Renal cortex interstitium (tissue), 11 donors: ENCODE results near the gene NDUFA13. TPM values are rescaled to one million over a fixed set of nuclear protein-coding genes. Genes with fewer than 3 reads are reported as not detected.

ENCODE experiments used
- DNase-seq, 11 donors: peaks; one replicate each; pipeline ENCODE4 v3.0.0-alpha.2; 2013; ENCODE audit warnings: low read depth in 9 of 11, low spot score in 4 of 11; ENCODE audit errors: extremely low read depth in 1 of 11
- polyA plus RNA-seq, 3 donors: library from polyadenylated mRNA; unstranded; fragments of 120-200 nt; gene quantifications; one replicate each; pipeline ENCODE4 v1.2.1, GENCODE V29; 2013; ENCODE audit not compliant: insufficient read length in 3 of 3

Gene NDUFA13
- polyA plus RNA-seq, 3 donors: 241 to 343 (median 284) TPM

DNA sequence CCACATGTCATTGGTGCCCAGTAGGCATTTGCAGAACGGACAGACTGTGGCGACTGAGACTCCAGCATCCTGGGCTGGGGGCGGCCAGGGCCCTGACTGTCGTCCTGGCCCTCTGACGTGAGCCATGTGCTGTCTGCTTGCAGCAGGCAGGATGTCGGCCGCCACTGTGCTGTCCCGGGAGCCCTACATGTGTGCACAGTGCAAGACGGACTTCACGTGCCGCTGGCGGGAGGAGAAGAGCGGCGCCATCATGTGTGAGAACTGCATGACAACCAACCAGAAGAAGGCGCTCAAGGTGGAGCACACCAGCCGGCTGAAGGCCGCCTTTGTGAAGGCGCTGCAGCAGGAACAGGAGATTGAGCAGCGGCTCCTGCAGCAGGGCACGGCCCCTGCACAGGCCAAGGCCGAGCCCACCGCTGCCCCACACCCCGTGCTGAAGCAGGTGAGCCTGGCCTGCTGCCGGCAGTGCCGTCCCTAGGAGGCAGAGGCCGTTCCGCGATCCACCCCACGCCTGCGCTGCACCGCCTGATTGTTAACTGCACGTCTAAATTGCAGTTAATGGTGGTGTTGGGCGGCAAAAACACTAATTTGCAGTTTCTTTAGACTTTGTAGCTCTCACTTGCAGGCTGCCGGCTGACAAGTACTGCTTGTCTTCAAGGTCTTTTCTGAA is 14.9 kb upstream of the NDUFA13 start:
- no peak for DNase-seq

DNA sequence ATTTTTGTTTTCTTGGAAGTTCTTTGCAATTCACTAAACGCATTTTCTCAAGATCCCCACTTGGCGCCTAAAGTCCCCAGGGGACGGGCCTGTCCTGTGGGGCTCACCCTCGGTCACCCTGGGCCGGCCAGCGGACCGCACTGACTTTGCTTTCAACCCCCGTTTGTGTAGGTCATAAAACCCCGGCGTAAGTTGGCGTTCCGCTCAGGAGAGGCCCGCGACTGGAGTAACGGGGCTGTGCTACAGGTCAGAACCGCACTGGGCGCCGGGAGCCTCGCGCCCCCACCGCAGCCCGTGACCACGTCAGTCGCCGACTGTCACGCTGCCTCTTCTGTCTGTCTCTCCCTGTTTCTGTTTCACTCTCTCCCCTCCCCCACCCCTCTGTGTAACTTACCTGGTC is 14.2 kb upstream of the NDUFA13 start:
- DNase-seq: no peak

- no peak for DNase-seq
These were observed 13.7 kb upstream of the NDUFA13 start for GRCh38 chr19:19502281-19502680.

- DNase-seq: no peak
These were observed 13.0 kb upstream of the NDUFA13 start for GRCh38 chr19:19502808-19503602.

GRCh38 chr19:19504754-19505668 is 11.0 kb upstream of the NDUFA13 start:
- DNase-seq: no peak

- no peak for DNase-seq
These were observed 10.2 kb upstream of the NDUFA13 start for GRCh38 chr19:19505669-19506326.

DNA sequence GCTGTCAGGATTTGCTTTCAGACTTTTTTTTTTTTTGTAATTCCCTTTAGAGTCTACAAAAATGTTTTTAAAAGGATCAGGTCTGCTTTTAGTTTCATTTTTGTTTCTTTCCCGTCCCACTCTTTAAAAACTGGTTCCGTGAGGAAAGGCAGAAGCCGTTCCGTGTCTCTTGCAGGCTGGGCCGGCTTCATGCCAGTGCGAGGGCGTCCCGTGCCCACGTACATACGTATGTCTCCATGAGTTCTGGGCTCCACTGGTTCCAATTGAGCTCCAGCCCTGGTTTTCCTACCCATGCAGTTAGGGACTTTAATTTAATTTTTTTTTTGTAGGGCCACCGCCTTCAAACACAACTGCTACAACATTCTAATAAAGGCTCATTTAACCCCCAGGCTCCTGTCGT is 9.4 kb upstream of the NDUFA13 start:
- no peak for DNase-seq

- DNase-seq: no peak
These were observed 8.7 kb upstream of the NDUFA13 start for GRCh38 chr19:19507354-19507753.

DNA sequence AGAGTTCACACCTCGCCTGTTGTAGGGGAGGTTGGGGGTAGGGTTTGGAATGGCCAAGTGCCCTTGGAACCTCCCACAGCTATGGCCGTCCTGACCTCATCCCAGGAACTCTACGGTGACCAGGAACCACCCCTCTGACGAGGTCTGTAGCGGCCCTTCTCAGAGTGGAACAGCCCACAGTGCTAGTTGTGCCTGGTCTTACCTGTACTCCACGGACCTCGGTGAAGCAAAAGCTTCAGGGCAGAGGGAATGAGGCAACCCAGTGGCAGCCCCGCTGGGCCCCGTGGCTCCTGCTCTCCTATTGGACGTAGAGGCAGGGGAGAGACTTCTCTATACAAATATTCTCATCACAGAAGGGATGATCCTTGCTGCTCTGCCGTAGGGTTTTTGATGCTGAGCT is 7.8 kb upstream of the NDUFA13 start:
- no peak for DNase-seq

- no peak for DNase-seq
These were observed 5.6 kb upstream of the NDUFA13 start for GRCh38 chr19:19510432-19510831.

GRCh38 chr19:19513682-19514081 is 2.3 kb upstream of the NDUFA13 start:
- DNase-seq: no peak

GRCh38 chr19:19514215-19514657 is 1.8 kb upstream of the NDUFA13 start:
- peak in 8 of 11 donors; percentile 58 to 74 (median 64) for DNase-seq

DNA sequence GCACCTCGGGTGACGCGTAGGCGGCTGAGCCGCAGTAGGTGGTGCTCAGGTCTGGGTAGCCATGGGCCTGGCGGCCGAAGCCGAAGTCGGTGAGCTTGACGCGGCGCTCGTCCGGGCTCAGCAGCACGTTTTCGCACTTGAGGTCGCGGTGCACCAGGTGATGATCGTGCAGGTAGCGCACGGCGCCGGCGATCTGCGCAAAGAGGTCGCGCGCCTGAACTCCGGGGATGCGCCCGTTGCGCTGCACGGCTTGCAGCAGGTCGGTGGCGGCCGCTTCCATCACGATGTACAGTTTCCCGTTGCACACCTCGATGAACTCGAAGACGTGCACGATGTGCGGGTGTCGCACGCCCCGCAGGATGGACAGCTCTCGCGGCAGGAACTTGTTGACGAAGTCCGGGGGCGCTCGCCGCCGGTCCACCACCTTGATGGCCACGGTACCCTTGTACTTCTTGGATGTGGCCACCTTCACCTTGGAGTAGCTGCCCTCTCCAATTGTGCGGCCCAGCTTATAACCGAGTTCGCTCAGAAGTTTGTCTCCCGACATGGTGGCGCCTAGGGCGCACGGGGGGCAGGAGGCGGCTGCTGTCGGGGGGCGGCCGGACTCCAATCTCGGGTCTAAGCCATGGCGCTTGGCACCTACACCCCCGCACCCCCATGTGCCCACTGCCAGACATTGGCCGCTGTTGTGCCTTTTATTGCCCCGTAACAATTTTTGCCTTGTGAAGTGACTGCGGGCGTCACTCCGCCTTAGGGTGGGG is 964 bp upstream of the NDUFA13 start, which contains the start of gene TSSK6:
Gene TSSK6, minus strand, starts transcription at position 668 of the 761 bp plus-strand sequence. Its CDS starts 121 bp downstream, at position 547.
- no peak for DNase-seq

GRCh38 chr19:19517235-19517619 is 1.2 kb downstream of the NDUFA13 start:
- no peak for DNase-seq

GRCh38 chr19:19520989-19521388 is 5.0 kb downstream of the NDUFA13 start:
- no peak for DNase-seq

DNA sequence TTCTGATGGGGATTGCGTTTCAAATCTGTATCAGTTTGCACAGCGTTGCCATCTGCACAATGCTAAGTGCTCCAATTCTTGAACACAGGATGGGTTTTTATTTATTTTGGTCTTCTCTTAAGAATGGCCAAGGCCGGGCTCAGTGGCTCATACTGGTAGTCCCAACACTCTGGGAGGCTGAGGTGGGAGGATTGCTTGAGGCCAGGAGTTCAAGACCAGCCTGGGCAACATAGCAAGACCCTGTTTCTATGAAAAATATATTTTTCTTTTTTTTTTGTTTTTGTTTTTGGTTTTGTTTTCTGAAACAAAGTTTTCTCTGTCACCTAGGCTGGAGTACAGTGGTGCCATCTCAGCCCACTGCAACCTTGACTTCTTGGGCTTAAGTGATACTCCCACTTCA is 7.2 kb downstream of the NDUFA13 start:
- no peak for DNase-seq

- no peak for DNase-seq
These were observed 8.0 kb downstream of the NDUFA13 start for GRCh38 chr19:19524053-19524452.
